ENCODE data around the gene MADD. TPM values are rescaled to one million over a fixed set of nuclear protein-coding genes. Genes with fewer than 3 reads are reported as not detected.

The MADD gene
- total RNA-seq, 1 experiment from 2014 or later = 132 TPM

DNA sequence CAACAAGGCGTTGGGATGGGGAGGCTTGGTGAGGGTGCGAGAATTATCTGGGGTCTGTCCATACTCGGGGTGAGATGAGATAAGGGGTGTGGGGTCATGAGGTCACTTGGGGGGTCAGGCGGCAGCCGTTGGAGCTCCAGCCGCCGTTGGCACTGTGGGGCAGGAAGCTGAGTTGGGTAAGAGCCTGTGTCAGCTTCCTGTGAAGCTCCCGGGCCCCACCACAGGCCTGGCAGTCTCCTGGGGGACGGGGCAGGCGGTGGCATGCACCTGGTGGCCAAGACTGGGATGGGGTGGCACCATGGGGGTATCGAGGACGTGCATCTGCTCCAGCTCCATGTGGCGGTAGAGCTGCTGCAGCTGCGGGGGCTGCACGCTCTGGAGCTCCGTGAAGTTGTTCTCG is 89.7 kb downstream of the MADD start:
- H3K4me3 ChIP-seq (ENCODE audit: low read depth, low read length, poor library complexity, severe bottlenecking) = no peak overlapping the region
- intact Hi-C loops (cut with micrococcal nuclease; ENCODE audit: unreplicated experiment) = loop anchor here (10.0 kb wide), 1 partner anchor 975 kb away; the partner anchor contains the start of gene MDK
- H3K36me3 ChIP-seq (ENCODE audit: insufficient read depth, low read length, poor library complexity, severe bottlenecking) = no peaks in the 10 kb centered on the region
- H3K4me1 ChIP-seq (ENCODE audit: insufficient read depth, low read length, poor library complexity, severe bottlenecking) = peaks cover 5% of the 10 kb centered on the region
- H3K9me3 ChIP-seq (ENCODE audit: low read depth, low read length, poor library complexity, severe bottlenecking) = no peaks in the 10 kb centered on the region
- H3K27me3 ChIP-seq (replicated peaks; ENCODE audit: insufficient read depth, low read depth, low read length, poor library complexity) = no peaks in the 10 kb centered on the region
- no TSS peak for BruUV-seq (replicated peaks)
- DNase-seq (ENCODE audit: low spot score) = no peak
- no peak for TF ChIP-seq EZH2 (IDR thresholded peaks at IDR 0.05; ENCODE audit: borderline replicate concordance, low read depth, low read length, poor library complexity, severe bottlenecking)
- TF ChIP-seq, protein P1, sequence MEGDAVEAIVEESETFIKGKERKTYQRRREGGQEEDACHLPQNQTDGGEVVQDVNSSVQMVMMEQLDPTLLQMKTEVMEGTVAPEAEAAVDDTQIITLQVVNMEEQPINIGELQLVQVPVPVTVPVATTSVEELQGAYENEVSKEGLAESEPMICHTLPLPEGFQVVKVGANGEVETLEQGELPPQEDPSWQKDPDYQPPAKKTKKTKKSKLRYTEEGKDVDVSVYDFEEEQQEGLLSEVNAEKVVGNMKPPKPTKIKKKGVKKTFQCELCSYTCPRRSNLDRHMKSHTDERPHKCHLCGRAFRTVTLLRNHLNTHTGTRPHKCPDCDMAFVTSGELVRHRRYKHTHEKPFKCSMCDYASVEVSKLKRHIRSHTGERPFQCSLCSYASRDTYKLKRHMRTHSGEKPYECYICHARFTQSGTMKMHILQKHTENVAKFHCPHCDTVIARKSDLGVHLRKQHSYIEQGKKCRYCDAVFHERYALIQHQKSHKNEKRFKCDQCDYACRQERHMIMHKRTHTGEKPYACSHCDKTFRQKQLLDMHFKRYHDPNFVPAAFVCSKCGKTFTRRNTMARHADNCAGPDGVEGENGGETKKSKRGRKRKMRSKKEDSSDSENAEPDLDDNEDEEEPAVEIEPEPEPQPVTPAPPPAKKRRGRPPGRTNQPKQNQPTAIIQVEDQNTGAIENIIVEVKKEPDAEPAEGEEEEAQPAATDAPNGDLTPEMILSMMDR (conservative IDR thresholded peaks at IDR 0.05; ENCODE audit: low read depth, low read length) = no peak
- ChIA-PET POLR2A (ENCODE audit: low non-redundant PET) (interaction anchor here (0.6 kb wide), 1 partner anchor 505 kb away, joined by 7 read pairs; no protein-coding TSS in a partner anchor), CTCF (interaction anchor here (0.6 kb wide), 1 partner anchor 17 kb away, joined by 4 read pairs; no protein-coding TSS in a partner anchor)
- no peak overlapping the region for H3K27ac ChIP-seq (ENCODE audit: low read depth, low read length, poor library complexity, severe bottlenecking)

DNA sequence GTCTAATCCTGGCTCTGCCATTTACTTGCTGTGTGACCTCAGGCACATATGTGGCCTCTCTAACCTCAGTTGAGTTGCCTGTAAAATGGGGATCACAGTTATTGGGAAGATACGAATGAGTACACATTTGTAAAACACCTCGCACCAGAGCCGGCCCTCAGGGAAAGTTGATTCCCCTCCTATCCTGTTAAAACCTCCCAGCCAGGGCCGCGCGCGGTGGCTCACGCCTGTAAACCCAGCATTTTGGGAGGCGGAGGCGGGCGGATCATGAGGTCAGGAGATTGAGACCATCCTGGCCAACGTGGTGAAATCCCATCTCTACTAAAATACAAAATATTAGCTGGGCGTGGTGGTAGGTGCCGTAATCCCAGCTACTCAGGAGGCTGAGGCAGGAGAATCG is 90.4 kb downstream of the MADD start:
- no peaks in the 10 kb centered on the region for H3K4me1 ChIP-seq (ENCODE audit: insufficient read depth, low read length, poor library complexity, severe bottlenecking)
- ChIA-PET CTCF (interaction anchor here (0.5 kb wide), 1 partner anchor 11 kb away, joined by 9 read pairs; no protein-coding TSS in a partner anchor), POLR2A (ENCODE audit: low non-redundant PET) (interaction anchor here (0.7 kb wide), 1 partner anchor 39 kb away, joined by 4 read pairs; no protein-coding TSS in a partner anchor)
- intact Hi-C loops (cut with micrococcal nuclease; ENCODE audit: unreplicated experiment) = no loop called here
- no peak for DNase-seq (ENCODE audit: low spot score)
- no peaks in the 10 kb centered on the region for H3K36me3 ChIP-seq (ENCODE audit: insufficient read depth, low read length, poor library complexity, severe bottlenecking)
- BruUV-seq (replicated peaks) = no TSS peak
- no peak for TF ChIP-seq EZH2 (IDR thresholded peaks at IDR 0.05; ENCODE audit: borderline replicate concordance, low read depth, low read length, poor library complexity, severe bottlenecking)
- TF ChIP-seq, protein P1 (conservative IDR thresholded peaks at IDR 0.05; ENCODE audit: low read depth, low read length) = no peak
- H3K9me3 ChIP-seq (ENCODE audit: low read depth, low read length, poor library complexity, severe bottlenecking) = no peaks in the 10 kb centered on the region
- no peak overlapping the region for H3K4me3 ChIP-seq (ENCODE audit: low read depth, low read length, poor library complexity, severe bottlenecking)
- no peak overlapping the region for H3K27ac ChIP-seq (ENCODE audit: low read depth, low read length, poor library complexity, severe bottlenecking)
- H3K27me3 ChIP-seq (replicated peaks; ENCODE audit: insufficient read depth, low read depth, low read length, poor library complexity) = no peaks in the 10 kb centered on the region

DNA sequence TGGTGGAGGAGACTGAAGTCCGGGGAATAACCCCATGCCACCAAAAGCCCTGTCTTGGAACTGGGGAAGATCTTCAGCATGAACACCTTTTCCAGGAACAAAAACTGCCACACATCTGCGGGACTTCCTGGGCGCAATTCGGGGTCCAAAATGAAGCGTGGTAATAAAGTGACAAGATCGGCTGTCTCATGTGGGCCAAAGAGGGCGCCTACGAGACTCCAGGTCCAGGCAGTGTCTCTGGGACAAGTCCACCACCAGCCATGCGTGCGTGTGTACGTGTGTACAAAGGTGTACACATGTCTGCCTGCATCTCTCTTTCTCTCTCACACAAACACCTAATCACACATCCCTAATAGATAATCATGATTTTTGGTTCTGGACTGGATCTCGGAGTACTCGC is 91.5 kb downstream of the MADD start:
- H3K27ac ChIP-seq (ENCODE audit: low read depth, low read length, poor library complexity, severe bottlenecking) = no peak overlapping the region
- H3K9me3 ChIP-seq (ENCODE audit: low read depth, low read length, poor library complexity, severe bottlenecking) = no peaks in the 10 kb centered on the region
- ChIA-PET CTCF (no interaction called here), POLR2A (ENCODE audit: low non-redundant PET) (no interaction called here)
- DNase-seq (ENCODE audit: low spot score) = no peak
- no peaks in the 10 kb centered on the region for H3K36me3 ChIP-seq (ENCODE audit: insufficient read depth, low read length, poor library complexity, severe bottlenecking)
- H3K27me3 ChIP-seq (replicated peaks; ENCODE audit: insufficient read depth, low read depth, low read length, poor library complexity) = no peaks in the 10 kb centered on the region
- no TSS peak for BruUV-seq (replicated peaks)
- no peaks in the 10 kb centered on the region for H3K4me1 ChIP-seq (ENCODE audit: insufficient read depth, low read length, poor library complexity, severe bottlenecking)
- no peak for TF ChIP-seq EZH2 (IDR thresholded peaks at IDR 0.05; ENCODE audit: borderline replicate concordance, low read depth, low read length, poor library complexity, severe bottlenecking)
- TF ChIP-seq, protein P1 (conservative IDR thresholded peaks at IDR 0.05; ENCODE audit: low read depth, low read length) = no peak
- no peak overlapping the region for H3K4me3 ChIP-seq (ENCODE audit: low read depth, low read length, poor library complexity, severe bottlenecking)
- intact Hi-C loops (cut with micrococcal nuclease; ENCODE audit: unreplicated experiment) = no loop called here

Data from A673 (cell line).